Spinal cord (tissue), 10 donors: ENCODE measurements around the gene TRERF1. TPM values are rescaled to one million over a fixed set of nuclear protein-coding genes. Genes with fewer than 3 reads are reported as not detected.

Experiments
- DNase-seq, 6 donors: peaks; one replicate each; pipeline versions ENCODE4 v3.0.0 to v3.0.0-alpha.2; 2013 to 2015; ENCODE audit warnings: low spot score in 6 of 6, low read depth in 4 of 6
- H3K27ac ChIP-seq: one replicate; pipeline ENCODE4 v1.5.1; 2013; ENCODE audit warnings: low read depth, low read length, control low read depth
- H3K27me3 ChIP-seq: one replicate; pipeline ENCODE4 v1.6.1; 2013; ENCODE audit warnings: low read length; ENCODE audit not compliant: control insufficient read depth, insufficient read depth
- H3K36me3 ChIP-seq: one replicate; pipeline ENCODE4 v1.6.1; 2013; ENCODE audit warnings: low read length; ENCODE audit not compliant: control insufficient read depth, insufficient read depth
- H3K4me1 ChIP-seq: one replicate; pipeline ENCODE4 v1.6.1; 2013; ENCODE audit warnings: low read length; ENCODE audit not compliant: control insufficient read depth, insufficient read depth
- H3K4me3 ChIP-seq: one replicate; pipeline ENCODE4 v1.5.1; 2013; ENCODE audit warnings: low read depth, low read length, control low read depth
- H3K9me3 ChIP-seq: one replicate; pipeline ENCODE4 v1.6.1; 2013; ENCODE audit warnings: low read length; ENCODE audit not compliant: control insufficient read depth, insufficient read depth
- WGBS: methylation state at CpG from one replicate; pipeline ENCODE4 v1.1.5; 2013; ENCODE audit warnings: missing lambda C conversion rate; ENCODE audit not compliant: insufficient coverage; 5-methylcytosine and 5-hydroxymethylcytosine counted together
- polyA plus RNA-seq, 2 donors: library from polyadenylated mRNA; unstranded; fragments of 120-200 nt; gene quantifications; one replicate each; pipeline ENCODE4 v1.2.1, GENCODE V29; 2013; ENCODE audit not compliant: insufficient read length in 2 of 2
- total RNA-seq, 2 donors: library from RNA; depleted of rRNA in 1 of 2; stranded (reverse); fragments of 120-200 nt in 1 of 2; fragments of >200 nt in 1 of 2; gene quantifications; one replicate each; pipeline versions ENCODE4 v1.2.3 to v1.2.4, GENCODE V29; 2013 to 2014
- donor health status: healthy.

TRERF1 gene
- total and polyA plus RNA-seq, 4 donors = 4.8 to 9.4 (median 7.4) TPM

- DNase-seq = peak in 2 of 6 donors; percentile 23 to 74
- Histone ChIP-seq H3K36me3 (no peaks in the 10 kb centered on the region), H3K27ac (no peak overlapping the region)
These were observed 137.7 kb downstream of the TRERF1 start for GRCh38 chr6:42313941-42314570.

GRCh38 chr6:42313038-42313437 is 138.7 kb downstream of the TRERF1 start:
- H3K27ac ChIP-seq = no peak overlapping the region
- H3K4me3 ChIP-seq = no peak overlapping the region
- no peaks in the 10 kb centered on the region for H3K9me3 ChIP-seq
- H3K4me1 ChIP-seq = no peaks in the 10 kb centered on the region
- no peak for DNase-seq
- H3K36me3 ChIP-seq = no peaks in the 10 kb centered on the region
- H3K27me3 ChIP-seq = no peaks in the 10 kb centered on the region
- WGBS = 50% methylated on average over 1 of the region's 6 CpGs

More at GRCh38 chr6:42313941-42314570, 137.7 kb downstream of the TRERF1 start:
- Histone ChIP-seq H3K4me1 (no peaks in the 10 kb centered on the region), H3K27me3 (no peaks in the 10 kb centered on the region), H3K9me3 (no peaks in the 10 kb centered on the region), H3K4me3 (no peak overlapping the region)
- WGBS = 41% methylated on average over 5 of the region's 9 CpGs

- Histone ChIP-seq H3K27me3 (no peaks in the 10 kb centered on the region), H3K9me3 (no peaks in the 10 kb centered on the region), H3K4me3 (no peak overlapping the region), H3K4me1 (peaks cover 5% of the 10 kb centered on the region), H3K36me3 (no peaks in the 10 kb centered on the region), H3K27ac (no peak overlapping the region)
- no peak for DNase-seq
- WGBS = no CpG with 5 or more reads among the region's 2 CpGs
These were observed 144.6 kb downstream of the TRERF1 start for GRCh38 chr6:42307141-42307470.

DNA sequence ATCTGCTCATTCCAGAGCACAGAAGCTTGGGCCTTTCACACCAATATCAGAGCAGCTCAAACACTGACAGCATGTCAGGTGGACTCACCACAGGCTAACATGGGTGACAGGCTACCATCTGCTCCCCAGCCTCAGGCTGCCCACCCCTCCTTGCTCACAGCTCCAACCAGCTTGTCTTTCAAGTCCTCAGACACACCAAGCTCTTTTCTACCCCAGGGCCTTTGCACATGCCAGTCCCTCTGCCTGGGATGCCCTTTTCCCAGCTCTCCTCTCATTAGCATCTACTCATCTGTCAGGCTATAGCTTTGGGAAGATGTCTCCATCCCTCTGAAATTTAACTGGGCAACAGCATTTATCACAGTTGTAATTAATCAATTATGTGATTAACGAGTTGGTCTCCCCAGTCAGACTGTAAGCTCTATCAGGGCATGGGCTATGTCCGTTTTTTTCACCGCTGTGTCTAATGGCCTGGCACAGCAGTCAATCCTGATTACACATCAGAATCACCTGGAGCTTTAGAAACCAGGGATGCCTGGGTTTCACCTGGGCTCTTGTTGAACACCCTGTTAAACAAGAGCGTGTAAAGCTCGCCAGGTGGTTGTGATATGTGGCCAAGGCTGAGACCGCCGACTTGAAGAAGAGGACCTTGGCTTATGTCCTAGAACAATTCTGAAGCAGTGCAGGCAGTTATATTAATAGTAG is 145.1 kb downstream of the TRERF1 start:
- H3K27ac ChIP-seq = no peak overlapping the region
- H3K36me3 ChIP-seq = no peaks in the 10 kb centered on the region
- no peaks in the 10 kb centered on the region for H3K9me3 ChIP-seq
- WGBS = 88% methylated on average over 3 of the region's 7 CpGs
- H3K4me3 ChIP-seq = no peak overlapping the region
- DNase-seq = no peak
- no peaks in the 10 kb centered on the region for H3K27me3 ChIP-seq
- H3K4me1 ChIP-seq = peaks cover 5% of the 10 kb centered on the region

- DNase-seq = peak in 1 of 6 donors; percentile 30
- H3K4me1 ChIP-seq = peaks cover 5% of the 10 kb centered on the region
- peaks cover 4% of the 10 kb centered on the region for H3K36me3 ChIP-seq
- WGBS = 63% methylated on average over 6 of the region's 6 CpGs
- H3K4me3 ChIP-seq = no peak overlapping the region
- no peak overlapping the region for H3K27ac ChIP-seq
- H3K9me3 ChIP-seq = no peaks in the 10 kb centered on the region
- H3K27me3 ChIP-seq = no peaks in the 10 kb centered on the region
These were observed 147.5 kb downstream of the TRERF1 start for GRCh38 chr6:42304053-42304712.

DNA sequence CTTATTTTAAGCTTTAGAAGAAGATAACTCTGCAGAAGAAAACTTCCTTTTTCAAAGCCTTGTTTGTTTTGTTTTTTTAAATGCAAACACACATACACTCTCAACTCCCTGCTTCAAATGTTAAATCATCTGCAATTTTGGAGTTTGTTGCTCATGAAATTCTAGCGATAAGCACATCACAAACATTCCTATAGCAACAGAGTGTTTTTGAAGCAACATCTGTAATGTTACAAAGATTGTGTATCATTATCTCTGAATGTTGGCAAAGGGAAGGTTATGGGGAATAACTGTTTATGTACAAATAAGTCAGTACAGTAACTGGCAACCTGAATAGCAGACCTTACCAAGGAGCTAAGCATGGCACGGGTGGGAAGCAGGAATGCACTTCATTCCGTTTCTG is 149.3 kb downstream of the TRERF1 start:
- DNase-seq = no peak
- peaks cover 5% of the 10 kb centered on the region for H3K4me1 ChIP-seq
- peaks cover 4% of the 10 kb centered on the region for H3K36me3 ChIP-seq
- no peak overlapping the region for H3K27ac ChIP-seq
- WGBS = no CpG with 5 or more reads among the region's 3 CpGs
- no peaks in the 10 kb centered on the region for H3K27me3 ChIP-seq
- H3K4me3 ChIP-seq = no peak overlapping the region
- H3K9me3 ChIP-seq = no peaks in the 10 kb centered on the region

DNA sequence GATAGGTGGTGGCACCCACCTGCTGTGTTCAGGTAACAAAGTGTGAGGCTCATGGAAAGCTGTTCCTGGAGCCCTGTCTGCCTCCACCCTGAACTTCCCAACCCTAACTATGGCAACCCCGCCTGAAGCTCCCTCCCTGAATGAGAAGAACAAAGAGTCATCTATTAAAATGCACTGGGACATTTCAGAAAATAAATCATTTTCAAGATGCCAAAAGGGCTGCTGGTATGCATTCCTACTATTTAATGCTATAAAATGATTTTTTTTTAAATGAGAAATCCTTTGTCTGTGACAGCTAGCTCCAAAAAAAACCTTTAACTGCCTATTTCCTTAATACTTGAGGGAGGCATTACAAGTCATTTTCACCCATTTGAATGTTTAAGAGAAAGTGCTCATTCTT is 149.7 kb downstream of the TRERF1 start:
- WGBS = no CpG with 5 or more reads among the region's 1 CpG
- Histone ChIP-seq H3K27ac (no peak overlapping the region), H3K9me3 (no peaks in the 10 kb centered on the region), H3K36me3 (peaks cover 4% of the 10 kb centered on the region), H3K4me1 (peaks cover 5% of the 10 kb centered on the region), H3K4me3 (no peak overlapping the region), H3K27me3 (no peaks in the 10 kb centered on the region)
- DNase-seq = no peak

GRCh38 chr6:42300701-42301100 is 151.0 kb downstream of the TRERF1 start:
- WGBS = no CpG with 5 or more reads among the region's 1 CpG
- no peaks in the 10 kb centered on the region for H3K9me3 ChIP-seq
- no peak for DNase-seq
- H3K4me1 ChIP-seq = peaks cover 5% of the 10 kb centered on the region
- H3K36me3 ChIP-seq = peaks cover 4% of the 10 kb centered on the region
- H3K27ac ChIP-seq = no peak overlapping the region
- no peaks in the 10 kb centered on the region for H3K27me3 ChIP-seq
- H3K4me3 ChIP-seq = no peak overlapping the region

- WGBS = 100% methylated on average over 1 of the region's 1 CpG
- no peak overlapping the region for H3K27ac ChIP-seq
- H3K36me3 ChIP-seq = peaks cover 4% of the 10 kb centered on the region
- no peak for DNase-seq
- no peak overlapping the region for H3K4me3 ChIP-seq
- no peaks in the 10 kb centered on the region for H3K27me3 ChIP-seq
- H3K4me1 ChIP-seq = peaks cover 4% of the 10 kb centered on the region
- no peaks in the 10 kb centered on the region for H3K9me3 ChIP-seq
These were observed 151.5 kb downstream of the TRERF1 start for GRCh38 chr6:42300185-42300584.

DNA sequence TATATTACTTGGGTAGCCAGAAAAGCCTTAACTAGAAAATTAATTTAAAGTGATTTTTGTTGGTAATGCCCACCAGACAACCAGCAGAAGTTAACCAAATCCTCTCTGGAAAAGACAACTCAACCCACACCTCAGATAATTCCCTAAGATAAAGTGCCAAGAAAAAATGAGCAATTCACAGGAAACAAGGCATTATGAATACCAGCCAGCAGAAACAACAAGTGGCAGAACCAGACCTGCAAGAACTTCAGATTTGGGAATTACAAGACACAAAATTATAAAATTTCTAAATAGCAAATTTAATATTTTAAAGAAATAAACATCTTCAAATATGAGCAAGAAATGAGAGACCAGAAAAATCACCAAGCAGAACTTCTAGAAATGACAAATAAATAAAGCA is 154.1 kb downstream of the TRERF1 start:
- H3K4me3 ChIP-seq = no peak overlapping the region
- no peak for DNase-seq

More for the DNA sequence above, 154.1 kb downstream of the TRERF1 start:
- Histone ChIP-seq H3K4me1 (no peaks in the 10 kb centered on the region), H3K27ac (no peak overlapping the region), H3K9me3 (no peaks in the 10 kb centered on the region), H3K27me3 (no peaks in the 10 kb centered on the region), H3K36me3 (peaks cover 4% of the 10 kb centered on the region)
